ENCODE results near the gene ERFE. TPM values are rescaled to one million over a fixed set of nuclear protein-coding genes. Genes with fewer than 3 reads are reported as not detected.

Gene ERFE
- total and polyA plus RNA-seq, 12 donors = 0.11 to 1.3 (median 0.64) TPM; not detected in 7

GRCh38 chr2:238139196-238140039, 19.4 kb upstream of the ERFE start:
- Histone ChIP-seq H3K4me3 (peak overlapping the region; percentile 5 to 54 (median 40)), H3K36me3 (peaks cover 0 to 6% (median 0%) of the 10 kb centered on the region in 9 donors), H3K9me3 (no peaks in the 10 kb centered on the region), H3K27ac (peak overlapping the region; percentile 69 to 96 (median 89)), H3K27me3 (peaks cover 0 to 2% (median 0%) of the 10 kb centered on the region in 7 donors), H3K4me1 (peaks cover 6 to 71% (median 51%) of the 10 kb centered on the region in 9 donors)
- no peak for DNase-seq
- 31 to 47% methylated on average over 56 of the region's 56 CpGs for WGBS, 2 donors
- peak; percentile 25 to 68 (median 50) for ATAC-seq
- TF ChIP-seq CTCF (IDR thresholded peaks at IDR 0.05) = peak; percentile 33 to 74 (median 64)
- intact Hi-C loops (cut with DNase I) = loop anchor here in 7 of 10 donors (5.0 to 10.0 kb wide), 5 partner anchors 77 to 285 kb away; partner anchors contain the start of genes RAMP1 (in 5 of the 7), SCLY (in 1 of the 7) and UBE2F (in 1 of the 7)

GRCh38 chr2:238140040-238140439, 18.7 kb upstream of the ERFE start:
- Histone ChIP-seq H3K36me3 (peaks cover 0 to 6% (median 0%) of the 10 kb centered on the region in 9 donors), H3K27ac (peak overlapping the region in 1 of 10 donors; percentile 93), H3K4me1 (peaks cover 6 to 71% (median 51%) of the 10 kb centered on the region in 9 donors), H3K27me3 (peaks cover 0 to 2% (median 0%) of the 10 kb centered on the region in 7 donors), H3K9me3 (no peaks in the 10 kb centered on the region), H3K4me3 (no peak overlapping the region)
- TF ChIP-seq CTCF (IDR thresholded peaks at IDR 0.05) = no peak
- DNase-seq = no peak
- WGBS, 2 donors = 88 to 92% methylated on average over 7 of the region's 7 CpGs
- intact Hi-C loops (cut with DNase I) = loop anchor here in 4 of 10 donors (5.0 to 10.0 kb wide), 3 partner anchors 78 to 285 kb away; partner anchors contain the start of genes RAMP1 (in 2 of the 4) and SCLY (in 1 of the 4)
- no peak for ATAC-seq

GRCh38 chr2:238140721-238141540, 17.8 kb upstream of the ERFE start:
- H3K9me3 ChIP-seq = no peaks in the 10 kb centered on the region
- H3K27me3 ChIP-seq = peaks cover 0 to 2% (median 0%) of the 10 kb centered on the region in 7 donors
- peaks cover 6 to 71% (median 51%) of the 10 kb centered on the region in 9 donors for H3K4me1 ChIP-seq
- TF ChIP-seq CTCF (IDR thresholded peaks at IDR 0.05) = no peak
- H3K36me3 ChIP-seq = peaks cover 0 to 6% (median 0%) of the 10 kb centered on the region in 9 donors
- no peak overlapping the region for H3K4me3 ChIP-seq
- intact Hi-C loops (cut with DNase I) = loop anchor here in 4 of 10 donors (5.0 to 10.0 kb wide), 3 partner anchors 79 to 286 kb away; partner anchors contain the start of genes RAMP1 (in 2 of the 4) and SCLY (in 1 of the 4)
- H3K27ac ChIP-seq = no peak overlapping the region
- 91 to 95% methylated on average over 60 of the region's 60 CpGs for WGBS, 2 donors
- DNase-seq (no peak), ATAC-seq (no peak)
